ENCODE results near the gene GRM1. TPM values are rescaled to one million over a fixed set of nuclear protein-coding genes. Genes with fewer than 3 reads are reported as not detected.

Gene GRM1
- total RNA-seq, 2 experiments from 2014 or later, result not detected

DNA sequence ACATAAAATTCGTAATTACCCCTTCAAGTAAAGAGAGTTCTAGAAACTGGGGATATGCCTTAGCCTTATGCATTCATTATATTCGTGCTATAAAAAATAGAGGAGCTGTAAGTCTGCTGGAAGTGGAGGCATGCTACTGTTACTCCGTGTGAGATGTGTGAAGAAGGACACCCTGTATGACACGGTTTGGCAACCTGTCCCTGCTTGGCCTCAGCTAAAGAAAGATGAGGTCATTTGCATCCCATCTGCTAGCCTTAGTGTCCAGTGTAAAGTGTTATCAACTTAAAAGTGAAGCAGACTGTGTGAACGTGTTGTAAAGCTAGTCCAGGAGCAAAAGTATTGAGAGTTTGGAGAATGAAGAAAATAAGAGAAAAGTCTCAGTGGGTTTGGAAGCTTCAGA lies 379.7 kb downstream of the GRM1 start:
- no peaks in the 10 kb centered on the region for H3K36me3 Mint-ChIP-seq (ENCODE audit: low read depth)
- ATAC-seq (ENCODE audit: poor library complexity) (no peak), DNase-seq (no peak)
- TF ChIP-seq, protein P1, sequence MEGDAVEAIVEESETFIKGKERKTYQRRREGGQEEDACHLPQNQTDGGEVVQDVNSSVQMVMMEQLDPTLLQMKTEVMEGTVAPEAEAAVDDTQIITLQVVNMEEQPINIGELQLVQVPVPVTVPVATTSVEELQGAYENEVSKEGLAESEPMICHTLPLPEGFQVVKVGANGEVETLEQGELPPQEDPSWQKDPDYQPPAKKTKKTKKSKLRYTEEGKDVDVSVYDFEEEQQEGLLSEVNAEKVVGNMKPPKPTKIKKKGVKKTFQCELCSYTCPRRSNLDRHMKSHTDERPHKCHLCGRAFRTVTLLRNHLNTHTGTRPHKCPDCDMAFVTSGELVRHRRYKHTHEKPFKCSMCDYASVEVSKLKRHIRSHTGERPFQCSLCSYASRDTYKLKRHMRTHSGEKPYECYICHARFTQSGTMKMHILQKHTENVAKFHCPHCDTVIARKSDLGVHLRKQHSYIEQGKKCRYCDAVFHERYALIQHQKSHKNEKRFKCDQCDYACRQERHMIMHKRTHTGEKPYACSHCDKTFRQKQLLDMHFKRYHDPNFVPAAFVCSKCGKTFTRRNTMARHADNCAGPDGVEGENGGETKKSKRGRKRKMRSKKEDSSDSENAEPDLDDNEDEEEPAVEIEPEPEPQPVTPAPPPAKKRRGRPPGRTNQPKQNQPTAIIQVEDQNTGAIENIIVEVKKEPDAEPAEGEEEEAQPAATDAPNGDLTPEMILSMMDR (IDR thresholded peaks at IDR 0.05), result no peak
- H3K27ac Mint-ChIP-seq, result no peak overlapping the region
- no peak overlapping the region for H3K4me3 ChIP-seq (ENCODE audit: low read length)
- no peaks in the 10 kb centered on the region for H3K36me3 ChIP-seq (ENCODE audit: insufficient read depth, low read length)
- CTCF ChIA-PET, result no interaction called here
- no peak overlapping the region for H3K4me3 Mint-ChIP-seq
- H3K9me3 Mint-ChIP-seq, result no peaks in the 10 kb centered on the region
- no peaks in the 10 kb centered on the region for H3K4me1 ChIP-seq (ENCODE audit: insufficient read depth, low read length)
- H3K27ac ChIP-seq (ENCODE audit: low read depth in 1 of 2, low read length in 2 of 2), result no peak overlapping the region
- POLR2A ChIA-PET, result no interaction called here
- H3K4me1 Mint-ChIP-seq (ENCODE audit: low read depth), result no peaks in the 10 kb centered on the region
- intact Hi-C loops (cut with DNase I, micrococcal nuclease), result no loop called here
- H3K27me3 ChIP-seq (ENCODE audit: control insufficient read depth in 1 of 2, insufficient read depth in 2 of 2, low read length in 2 of 2), result no peaks in the 10 kb centered on the region
- H3K9me3 ChIP-seq (ENCODE audit: control insufficient read depth in 1 of 2, insufficient read depth in 1 of 2, low read length in 2 of 2), result peaks cover 0 to 6% of the 10 kb centered on the region in 2 experiments
- peaks cover 4% of the 10 kb centered on the region for H3K27me3 Mint-ChIP-seq

DNA sequence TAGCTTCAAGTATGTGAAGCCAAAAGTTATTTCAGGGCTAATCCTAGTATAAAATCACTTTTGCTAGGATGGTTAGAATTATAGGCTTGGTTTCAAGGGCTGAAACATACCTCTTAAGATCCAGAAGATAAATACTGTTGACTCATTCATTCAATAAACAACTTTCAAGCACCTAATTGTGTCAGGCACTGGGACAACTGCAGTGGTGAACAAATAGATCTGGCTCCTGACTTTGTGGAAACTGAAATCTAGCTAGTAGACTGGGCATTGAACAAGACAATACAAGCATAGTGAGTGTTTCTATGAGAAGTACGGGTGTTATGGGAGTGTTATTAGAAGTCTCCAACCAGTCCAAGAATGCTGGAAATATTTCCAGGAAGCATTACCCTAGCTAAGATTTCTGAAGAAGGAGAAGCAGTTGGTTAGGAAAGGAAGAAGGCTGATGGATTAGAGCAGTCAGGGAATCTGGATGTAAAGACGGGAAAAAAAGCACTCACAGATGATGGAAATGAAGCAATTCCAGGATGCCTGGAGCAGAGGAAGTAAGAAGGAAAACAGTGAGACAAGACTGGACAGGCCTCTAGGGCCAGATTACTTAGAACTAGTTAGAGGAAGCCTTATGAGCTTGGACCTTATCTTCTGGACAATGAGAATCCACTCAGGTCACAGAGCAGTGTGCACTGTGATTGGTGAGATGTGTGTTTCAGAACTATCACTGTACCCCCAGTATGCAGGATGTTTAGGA lies 382.2 kb downstream of the GRM1 start:
- no peak overlapping the region for H3K4me3 ChIP-seq (ENCODE audit: low read length)
- H3K27me3 ChIP-seq (ENCODE audit: control insufficient read depth in 1 of 2, insufficient read depth in 2 of 2, low read length in 2 of 2), result no peaks in the 10 kb centered on the region
- peaks cover 0 to 4% of the 10 kb centered on the region in 2 experiments for H3K9me3 ChIP-seq (ENCODE audit: control insufficient read depth in 1 of 2, insufficient read depth in 1 of 2, low read length in 2 of 2)
- no peaks in the 10 kb centered on the region for H3K36me3 Mint-ChIP-seq (ENCODE audit: low read depth)
- intact Hi-C loops (cut with DNase I, micrococcal nuclease), result no loop called here
- TF ChIP-seq, protein P1 (IDR thresholded peaks at IDR 0.05), result no peak
- no peaks in the 10 kb centered on the region for H3K36me3 ChIP-seq (ENCODE audit: insufficient read depth, low read length)
- H3K27me3 Mint-ChIP-seq, result no peaks in the 10 kb centered on the region
- H3K27ac ChIP-seq (ENCODE audit: low read depth in 1 of 2, low read length in 2 of 2), result no peak overlapping the region
- ChIA-PET POLR2A (no interaction called here), CTCF (no interaction called here)
- no peaks in the 10 kb centered on the region for H3K4me1 Mint-ChIP-seq (ENCODE audit: low read depth)
- DNase-seq, result no peak
- no peak overlapping the region for H3K4me3 Mint-ChIP-seq
- H3K9me3 Mint-ChIP-seq, result no peaks in the 10 kb centered on the region
- no peak for ATAC-seq (ENCODE audit: poor library complexity)
- no peaks in the 10 kb centered on the region for H3K4me1 ChIP-seq (ENCODE audit: insufficient read depth, low read length)
- H3K27ac Mint-ChIP-seq, result no peak overlapping the region

DNA sequence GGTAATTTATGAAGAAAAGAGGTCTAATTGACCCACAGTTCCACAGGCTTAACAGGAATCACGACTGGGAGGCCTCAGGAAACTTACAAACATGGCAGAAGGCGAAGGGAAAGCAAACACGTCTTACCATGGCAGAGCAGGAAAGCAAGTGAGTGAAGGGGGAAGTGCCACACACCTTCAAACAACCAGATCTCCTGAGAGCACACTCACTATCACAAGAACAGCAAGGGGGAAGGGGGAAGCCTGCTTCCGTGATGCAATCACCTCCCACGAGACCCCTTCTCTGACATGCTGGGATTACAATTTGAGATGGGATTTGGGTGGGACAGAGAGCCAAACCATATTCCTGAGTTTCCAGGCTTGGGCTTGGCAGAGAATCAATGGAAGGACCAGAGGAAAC lies 390.7 kb downstream of the GRM1 start:
- Histone ChIP-seq H3K9me3 (ENCODE audit: control insufficient read depth in 1 of 2, insufficient read depth in 1 of 2, low read length in 2 of 2) (peaks cover 0 to 3% of the 10 kb centered on the region in 2 experiments), H3K36me3 (ENCODE audit: insufficient read depth, low read length) (no peaks in the 10 kb centered on the region), H3K27me3 (ENCODE audit: control insufficient read depth in 1 of 2, insufficient read depth in 2 of 2, low read length in 2 of 2) (no peaks in the 10 kb centered on the region), H3K4me3 (ENCODE audit: low read length) (no peak overlapping the region), H3K27ac (ENCODE audit: low read depth in 1 of 2, low read length in 2 of 2) (no peak overlapping the region), H3K4me1 (ENCODE audit: insufficient read depth, low read length) (no peaks in the 10 kb centered on the region)
- H3K27ac Mint-ChIP-seq, result no peak overlapping the region
- H3K4me1 Mint-ChIP-seq (ENCODE audit: low read depth), result no peaks in the 10 kb centered on the region
- CTCF ChIA-PET, result no interaction called here
- no peaks in the 10 kb centered on the region for H3K9me3 Mint-ChIP-seq
- H3K27me3 Mint-ChIP-seq, result peaks cover 4% of the 10 kb centered on the region
- DNase-seq, result no peak
- TF ChIP-seq, protein P1 (IDR thresholded peaks at IDR 0.05), result no peak
- no peak overlapping the region for H3K4me3 Mint-ChIP-seq
- intact Hi-C loops (cut with DNase I, micrococcal nuclease), result no loop called here
- POLR2A ChIA-PET, result no interaction called here
- no peaks in the 10 kb centered on the region for H3K36me3 Mint-ChIP-seq (ENCODE audit: low read depth)
- ATAC-seq (ENCODE audit: poor library complexity), result no peak

Measured in CD4-positive, alpha-beta T cell (primary cell).